ENCODE results near the gene TRPC5OS.

DNA sequence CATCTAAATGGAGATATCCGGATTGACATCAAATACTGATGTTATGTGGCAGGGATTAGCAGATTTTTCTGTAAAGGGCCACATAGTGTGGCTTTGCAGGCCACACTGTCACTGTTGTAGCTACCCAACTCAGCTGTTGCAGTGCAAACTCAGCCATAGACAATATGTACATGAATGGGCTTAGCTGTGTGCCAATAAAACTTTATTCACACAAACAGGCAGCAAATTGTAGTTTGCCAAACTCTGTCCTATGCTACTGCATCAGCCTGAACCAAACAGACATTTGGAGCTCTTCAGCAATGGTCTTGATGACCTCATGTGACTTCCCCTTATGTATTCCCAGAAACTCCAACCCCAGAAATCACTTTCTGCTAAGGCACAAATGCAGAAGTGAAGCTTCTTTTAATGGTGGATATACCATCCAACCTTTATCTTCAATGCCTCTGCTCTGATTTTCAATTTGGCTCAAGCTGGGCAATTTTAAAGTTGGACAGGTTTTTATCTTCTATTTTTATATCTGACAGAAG is 18.4 kb upstream of the TRPC5OS start:
- TF ChIP-seq POLR2AphosphoS5 (IDR thresholded peaks at IDR 0.05): no peak
- TF ChIP-seq, protein P1, sequence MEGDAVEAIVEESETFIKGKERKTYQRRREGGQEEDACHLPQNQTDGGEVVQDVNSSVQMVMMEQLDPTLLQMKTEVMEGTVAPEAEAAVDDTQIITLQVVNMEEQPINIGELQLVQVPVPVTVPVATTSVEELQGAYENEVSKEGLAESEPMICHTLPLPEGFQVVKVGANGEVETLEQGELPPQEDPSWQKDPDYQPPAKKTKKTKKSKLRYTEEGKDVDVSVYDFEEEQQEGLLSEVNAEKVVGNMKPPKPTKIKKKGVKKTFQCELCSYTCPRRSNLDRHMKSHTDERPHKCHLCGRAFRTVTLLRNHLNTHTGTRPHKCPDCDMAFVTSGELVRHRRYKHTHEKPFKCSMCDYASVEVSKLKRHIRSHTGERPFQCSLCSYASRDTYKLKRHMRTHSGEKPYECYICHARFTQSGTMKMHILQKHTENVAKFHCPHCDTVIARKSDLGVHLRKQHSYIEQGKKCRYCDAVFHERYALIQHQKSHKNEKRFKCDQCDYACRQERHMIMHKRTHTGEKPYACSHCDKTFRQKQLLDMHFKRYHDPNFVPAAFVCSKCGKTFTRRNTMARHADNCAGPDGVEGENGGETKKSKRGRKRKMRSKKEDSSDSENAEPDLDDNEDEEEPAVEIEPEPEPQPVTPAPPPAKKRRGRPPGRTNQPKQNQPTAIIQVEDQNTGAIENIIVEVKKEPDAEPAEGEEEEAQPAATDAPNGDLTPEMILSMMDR (IDR thresholded peaks at IDR 0.05): no peak
